ENCODE data around the gene USF1.

- TF ChIP-seq POLR2A (IDR thresholded peaks at IDR 0.05; ENCODE audit: low read depth, low read length) (no peak), POLR2AphosphoS5 (IDR thresholded peaks at IDR 0.05; ENCODE audit: low read depth, low read length) (no peak), TAF1 (IDR thresholded peaks at IDR 0.05; ENCODE audit: low read depth, low read length) (no peak), SPI1 (IDR thresholded peaks at IDR 0.05; ENCODE audit: low read depth, low read length) (no peak)
Measured at GRCh38 chr1:161095230-161095629, 49.5 kb upstream of the USF1 start.
